IPS DF 6.9 (cell line): Measurements from ENCODE around the gene SACM1L.
A peak's percentile ranks its signal among the peaks of the same experiment; 100 is the strongest.
"Not testable (repeated sequence)": the region's sequence is repeated elsewhere in the genome, so short reads cannot be mapped to it uniquely, and the experiment has no call there.

Source experiments
- DNase-seq: peaks from one replicate; pipeline ENCODE4 v3.0.0-alpha.2; 2013; ENCODE audit warnings: low read depth, low spot score
- H3K27ac ChIP-seq: one replicate; pipeline ENCODE4 v1.5.1; 2013; ENCODE audit warnings: low read length, control low read depth
- H3K27me3 ChIP-seq: 2 replicates; pipeline ENCODE4 v1.6.1; 2013; ENCODE audit warnings: mild to moderate bottlenecking, low read length; ENCODE audit not compliant: control insufficient read depth, insufficient read depth
- H3K36me3 ChIP-seq: 2 replicates; pipeline ENCODE4 v1.6.1; 2013; ENCODE audit warnings: low read length; ENCODE audit not compliant: control insufficient read depth, insufficient read depth
- H3K4me1 ChIP-seq: 2 replicates; pipeline ENCODE4 v1.6.1; 2013; ENCODE audit warnings: low read length; ENCODE audit not compliant: control insufficient read depth, insufficient read depth
- H3K4me3 ChIP-seq: 2 replicates; pipeline ENCODE4 v1.5.1; 2013; ENCODE audit warnings: mild to moderate bottlenecking, low read length
- H3K9me3 ChIP-seq: 2 replicates; pipeline ENCODE4 v1.6.1; 2013; ENCODE audit warnings: low read length, inconsistent platforms; ENCODE audit not compliant: control insufficient read depth, insufficient read depth
- WGBS: extraction: QIAGEN DNeasy Blood & Tissue Kit; methylation state at CpG from one replicate; pipeline ENCODE4 v1.1.7; 2013; ENCODE audit warnings: mixed read lengths, missing lambda C conversion rate; ENCODE audit not compliant: insufficient read length, insufficient coverage; 5-methylcytosine and 5-hydroxymethylcytosine counted together

Gene SACM1L

DNA sequence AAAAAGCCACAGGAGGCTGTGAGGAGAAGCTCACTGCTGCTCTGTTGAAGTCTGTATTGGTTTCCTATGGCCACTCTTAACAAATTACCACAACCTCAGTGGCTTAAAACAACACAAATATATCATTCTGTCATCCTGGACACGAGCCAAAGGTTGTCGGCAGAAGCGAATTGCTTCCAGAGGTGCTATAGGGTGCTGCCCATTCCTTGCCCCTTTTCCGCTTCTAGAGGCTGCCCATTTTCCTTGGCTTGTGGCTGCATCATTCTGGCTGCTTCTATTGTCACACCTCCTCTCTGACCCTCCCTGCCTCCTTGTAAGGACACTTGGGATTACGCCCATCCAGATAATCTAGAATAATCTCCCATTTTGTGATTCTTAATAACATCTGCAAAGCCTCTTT lies 6.4 kb upstream of the SACM1L start:
- DNase-seq, result no peak
- no peaks in the 10 kb centered on the region for H3K27me3 ChIP-seq
- no peak overlapping the region for H3K4me3 ChIP-seq
- no peaks in the 10 kb centered on the region for H3K9me3 ChIP-seq
- peaks cover 7% of the 10 kb centered on the region for H3K4me1 ChIP-seq
- peaks cover 9% of the 10 kb centered on the region; the same call in 1 of the 2 replicates for H3K36me3 ChIP-seq
- WGBS, result no CpG with 5 or more reads among the region's 5 CpGs
- no peak overlapping the region for H3K27ac ChIP-seq

- H3K9me3 ChIP-seq, result no peaks in the 10 kb centered on the region
- no peak for DNase-seq
- H3K27ac ChIP-seq, result no peak overlapping the region
- peaks cover 7% of the 10 kb centered on the region for H3K4me1 ChIP-seq
- no peaks in the 10 kb centered on the region for H3K27me3 ChIP-seq
- WGBS, result no CpG with 5 or more reads among the region's 13 CpGs
- H3K36me3 ChIP-seq, result peaks cover 5% of the 10 kb centered on the region; the same call in 1 of the 2 replicates
- H3K4me3 ChIP-seq, result no peak overlapping the region
Observed at GRCh38 chr3:45683417-45684326, 5.5 kb upstream of the SACM1L start.

DNA sequence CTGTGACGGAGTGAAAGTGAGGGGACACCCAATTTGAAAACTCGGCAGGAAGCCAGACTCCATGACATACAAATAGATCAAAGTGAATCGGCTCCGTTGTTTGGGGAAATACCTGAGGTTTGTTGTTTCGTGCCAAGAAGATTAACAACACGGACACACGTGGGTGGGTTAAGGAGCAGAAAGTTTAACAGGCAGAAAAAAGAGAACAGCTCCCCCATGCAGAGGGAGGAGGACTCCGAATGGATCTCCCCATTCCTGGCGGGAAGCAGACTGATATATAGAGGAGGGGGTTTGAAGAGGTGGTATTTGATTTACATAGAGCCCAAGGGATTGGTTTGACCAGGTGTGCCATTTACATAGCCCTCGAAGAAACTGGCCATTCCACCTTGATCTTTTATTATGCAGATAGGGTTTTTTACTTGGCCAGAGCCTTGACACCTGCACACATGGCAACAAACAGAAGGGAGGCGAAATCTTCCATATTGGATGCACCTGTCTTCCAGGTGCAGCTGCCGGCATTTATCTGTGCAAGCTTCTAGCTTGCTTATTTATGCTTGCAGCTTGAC lies 4.8 kb upstream of the SACM1L start:
- Histone ChIP-seq H3K9me3 (no peaks in the 10 kb centered on the region), H3K27me3 (no peaks in the 10 kb centered on the region), H3K27ac (no peak overlapping the region), H3K36me3 (peaks cover 5% of the 10 kb centered on the region; the same call in 1 of the 2 replicates), H3K4me3 (no peak overlapping the region), H3K4me1 (peaks cover 7% of the 10 kb centered on the region)
- peak; percentile 63 for DNase-seq
- WGBS, result no CpG with 5 or more reads among the region's 12 CpGs

GRCh38 chr3:45685722-45686121 lies 3.5 kb upstream of the SACM1L start:
- H3K4me1 ChIP-seq, H3K27me3 ChIP-seq, H3K36me3 ChIP-seq, H3K27ac ChIP-seq, H3K4me3 ChIP-seq, DNase-seq, H3K9me3 ChIP-seq: not testable (repeated sequence)
- no CpG with 5 or more reads among the region's 4 CpGs for WGBS

DNA sequence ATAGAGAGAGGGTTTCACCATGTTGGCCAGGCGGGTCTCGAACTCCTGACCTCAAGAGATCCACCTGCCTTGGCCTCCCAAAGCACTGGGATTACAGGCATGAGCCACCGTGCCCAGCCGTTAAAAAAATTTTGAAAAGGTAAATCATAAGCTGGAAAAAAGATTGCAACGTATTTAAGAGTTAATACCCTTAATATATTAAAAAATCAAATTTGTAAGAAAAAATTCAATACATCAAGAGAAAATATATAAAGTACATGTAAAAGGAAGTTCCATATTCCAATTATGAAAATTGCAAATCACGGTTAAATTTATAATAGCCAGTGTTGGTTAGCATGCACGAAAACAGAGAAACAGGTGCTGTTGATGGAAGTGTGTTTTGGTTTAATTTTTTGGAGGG lies 2.3 kb upstream of the SACM1L start:
- no peak overlapping the region for H3K4me3 ChIP-seq
- H3K4me1 ChIP-seq, result peaks cover 5% of the 10 kb centered on the region
- no peak overlapping the region for H3K27ac ChIP-seq
- no peaks in the 10 kb centered on the region for H3K27me3 ChIP-seq
- H3K36me3 ChIP-seq, result peaks cover 3% of the 10 kb centered on the region; the same call in 1 of the 2 replicates
- no peak for DNase-seq
- 100% methylated on average over 2 of the region's 7 CpGs for WGBS
- H3K9me3 ChIP-seq, result no peaks in the 10 kb centered on the region

- no peak overlapping the region; the same call in 1 of the 2 replicates for H3K4me3 ChIP-seq
- no peaks in the 10 kb centered on the region for H3K9me3 ChIP-seq
- H3K27ac ChIP-seq, result no peak overlapping the region
- DNase-seq, result no peak
- H3K36me3 ChIP-seq, result no peaks in the 10 kb centered on the region
- no peaks in the 10 kb centered on the region for H3K27me3 ChIP-seq
- WGBS, result no CpG with 5 or more reads among the region's 4 CpGs
- peaks cover 5% of the 10 kb centered on the region for H3K4me1 ChIP-seq
Observed at GRCh38 chr3:45687828-45688193, 1.4 kb upstream of the SACM1L start.

DNA sequence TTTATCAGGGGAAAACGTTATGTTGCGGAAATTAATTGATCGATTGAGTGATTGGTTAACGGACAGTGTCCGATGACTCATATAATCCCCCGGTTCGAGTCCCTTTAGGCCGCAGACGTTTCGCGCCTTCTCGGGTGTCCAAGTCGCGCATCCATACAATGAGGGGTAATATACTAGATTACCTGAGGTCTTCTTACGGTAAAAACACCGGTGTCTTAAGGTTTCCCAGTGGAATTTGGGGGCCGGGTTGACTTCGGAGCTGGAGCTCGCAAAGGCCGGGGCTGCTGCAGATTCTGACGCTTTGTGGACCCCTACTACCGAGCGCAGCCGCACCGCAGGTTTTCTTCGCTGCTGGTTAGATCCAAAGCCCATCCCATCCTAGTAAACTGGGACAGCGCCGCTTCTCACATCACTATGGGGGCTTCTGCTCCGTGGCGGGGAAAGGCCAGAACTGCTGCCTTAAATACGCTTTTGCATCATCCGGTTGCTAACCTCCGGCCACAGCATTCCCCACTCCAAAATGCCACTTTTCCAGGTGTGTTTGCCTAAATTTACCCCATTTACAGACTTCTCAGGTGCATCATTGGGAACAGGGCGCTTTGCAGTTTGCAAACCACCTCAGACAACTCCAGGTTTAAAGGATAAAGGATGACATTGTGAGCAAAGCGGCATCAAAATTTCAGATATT lies 858 bp upstream of the SACM1L start:
- DNase-seq, result no peak
- H3K27me3 ChIP-seq, result no peaks in the 10 kb centered on the region
- H3K9me3 ChIP-seq, result no peaks in the 10 kb centered on the region
- WGBS, result no CpG with 5 or more reads among the region's 35 CpGs
- no peak overlapping the region for H3K27ac ChIP-seq
- peaks cover 5% of the 10 kb centered on the region for H3K4me1 ChIP-seq
- peak overlapping the region; percentile 82 for H3K4me3 ChIP-seq
- no peaks in the 10 kb centered on the region for H3K36me3 ChIP-seq

DNA sequence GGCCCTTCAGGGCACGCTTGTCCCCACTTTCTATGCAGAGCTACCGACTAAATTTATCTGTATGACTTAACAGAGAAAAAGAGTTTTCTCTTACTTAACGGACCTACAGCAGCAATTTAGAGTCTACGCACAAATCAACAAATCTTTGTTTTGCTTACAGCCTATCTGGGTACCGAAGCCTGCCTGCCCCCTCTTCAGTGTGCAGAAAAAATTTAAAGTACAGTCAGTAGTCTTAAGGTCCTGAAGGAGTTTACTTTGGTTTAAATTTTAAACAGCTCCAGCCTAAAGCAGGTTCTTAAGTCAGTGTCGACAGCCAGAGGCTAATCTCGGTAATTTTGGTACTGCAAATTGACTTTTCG lies 570 bp downstream of the SACM1L start:
- Histone ChIP-seq H3K27me3 (no peaks in the 10 kb centered on the region), H3K4me3 (peak overlapping the region; percentile 82), H3K27ac (no peak overlapping the region), H3K36me3 (no peaks in the 10 kb centered on the region), H3K4me1 (peaks cover 2% of the 10 kb centered on the region; the same call in 1 of the 2 replicates), H3K9me3 (no peaks in the 10 kb centered on the region)
- no CpG with 5 or more reads among the region's 8 CpGs for WGBS
- DNase-seq, result no peak

DNA sequence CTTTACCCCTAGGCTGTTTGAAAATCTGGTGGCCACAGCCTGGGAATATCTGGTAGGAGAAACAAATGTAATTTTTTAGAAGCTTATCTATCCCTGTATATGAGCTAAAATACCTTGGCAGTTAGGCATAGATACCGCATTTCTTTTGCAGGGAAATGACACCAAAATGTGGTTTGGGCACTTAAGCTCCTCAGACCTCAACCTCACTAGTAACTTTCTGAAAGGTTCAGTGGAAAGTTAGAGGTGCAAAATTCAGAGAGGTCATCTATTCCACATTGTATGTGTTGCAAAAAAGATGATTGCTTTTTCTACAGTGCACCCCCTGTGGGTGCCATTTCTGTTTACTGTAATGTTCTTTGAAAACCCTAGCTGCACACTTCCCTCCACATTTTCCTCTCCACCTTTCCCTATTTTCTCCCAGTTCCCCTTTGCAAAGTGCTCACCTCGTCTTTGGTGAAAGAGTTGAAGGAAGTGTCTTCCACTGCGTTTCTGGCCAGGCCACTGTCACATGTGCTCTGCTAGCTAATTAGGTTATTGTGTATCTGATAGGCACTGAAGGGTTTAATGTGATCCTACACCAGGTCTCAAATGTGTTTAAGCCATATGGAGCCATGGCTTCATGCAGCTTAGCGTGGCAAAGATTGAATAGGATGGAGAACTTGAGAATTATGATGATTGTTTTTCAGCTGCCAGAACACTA lies 1.3 kb downstream of the SACM1L start:
- no peak overlapping the region for H3K27ac ChIP-seq
- no CpG with 5 or more reads among the region's 4 CpGs for WGBS
- no peaks in the 10 kb centered on the region for H3K27me3 ChIP-seq
- H3K4me3 ChIP-seq, result peak overlapping the region; percentile 82; the same call in 1 of the 2 replicates
- no peaks in the 10 kb centered on the region for H3K36me3 ChIP-seq
- H3K4me1 ChIP-seq, result peaks cover under 1% of the 10 kb centered on the region; the same call in 1 of the 2 replicates
- no peak for DNase-seq
- no peaks in the 10 kb centered on the region for H3K9me3 ChIP-seq

DNA sequence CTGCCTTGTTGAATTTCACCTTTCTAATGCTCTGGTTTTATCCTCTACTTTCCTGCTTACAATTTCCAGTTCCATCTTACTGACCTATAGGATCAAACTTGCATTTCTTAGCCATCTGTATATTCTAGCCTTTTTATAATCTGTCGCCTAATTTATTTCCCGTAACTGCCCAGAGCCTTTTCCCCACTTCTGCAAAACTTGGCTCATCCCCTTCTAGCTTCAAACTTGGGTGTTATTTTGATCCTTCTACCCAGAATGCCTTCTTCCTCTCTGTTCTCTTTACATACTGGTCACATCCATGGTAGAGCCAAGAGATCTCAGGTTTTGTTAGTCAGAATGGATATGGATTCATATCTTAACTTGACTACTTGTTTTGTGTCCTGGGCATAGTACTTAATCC lies 2.6 kb downstream of the SACM1L start:
- H3K36me3 ChIP-seq, result no peaks in the 10 kb centered on the region
- H3K4me1 ChIP-seq, result no peaks in the 10 kb centered on the region; the same call in 1 of the 2 replicates
- no peak overlapping the region for H3K4me3 ChIP-seq
- no CpG with 5 or more reads among the region's 2 CpGs for WGBS
- H3K27ac ChIP-seq, result no peak overlapping the region
- H3K27me3 ChIP-seq, result no peaks in the 10 kb centered on the region
- no peak for DNase-seq
- H3K9me3 ChIP-seq, result no peaks in the 10 kb centered on the region
